A549 (cell line): ENCODE measurements around the gene P2RX3.

Experiments used
- EP300 ChIP-seq, 2 experiments: fragments of >200 bp; sonication (Bioruptor Twin); formaldehyde crosslinking; IDR thresholded peaks; 2 replicates in 1 of 2; 3 replicates in 1 of 2; pipeline ENCODE4 v1.6.1; 2016 to 2017
- HOXA7 ChIP-seq: fragments of 250-450 bp; sonication (Bioruptor Pico); IDR thresholded peaks from 2 replicates; pipeline ENCODE4 v1.5.0; 2020; ENCODE audit warnings: mild to moderate bottlenecking, moderate library complexity
- JUNB ChIP-seq: fragments of >200 bp; sonication (Bioruptor Twin); formaldehyde crosslinking; IDR thresholded peaks from 2 replicates; pipeline ENCODE4 v1.6.1; 2016
- KDM1A ChIP-seq: fragments of 200-600 bp; sonication (generic); IDR thresholded peaks from 2 replicates; pipeline ENCODE4 v1.6.1; 2016; ENCODE audit warnings: low read depth, mild to moderate bottlenecking
- MAFK ChIP-seq: fragments of 450-650 bp; IDR thresholded peaks from 2 replicates; pipeline ENCODE4 v1.6.1; 2014; ENCODE audit not compliant: partially characterized antibody
- MAX ChIP-seq: IDR thresholded peaks from 2 replicates; pipeline ENCODE4 v1.6.1; 2012
- POLR2A ChIP-seq: IDR thresholded peaks from 2 replicates; pipeline ENCODE4 v1.6.1; 2012; ENCODE audit warnings: mild to moderate bottlenecking, low read length
- RAD21 ChIP-seq, 2 experiments: fragments of >200 bp in 1 of 2; sonication (Bioruptor Twin) in 1 of 2; formaldehyde crosslinking in 1 of 2; IDR thresholded peaks in 1 of 2; conservative IDR thresholded peaks in 1 of 2; 2 replicates in 1 of 2; 3 replicates in 1 of 2; pipeline ENCODE4 v1.6.1; 2012 to 2018; ENCODE audit warnings: inconsistent platforms in 1 of 2
- RARB ChIP-seq: fragments of 250-450 bp; sonication (Bioruptor Pico); IDR thresholded peaks from 2 replicates; pipeline ENCODE4 v1.8.0; 2021; ENCODE audit warnings: mild to moderate bottlenecking, moderate library complexity
- RCOR1 ChIP-seq: fragments of 150-350 bp; IDR thresholded peaks from 2 replicates; pipeline ENCODE4 v1.6.1; 2014; ENCODE audit warnings: antibody characterized with exemption, low read length, low read depth
- REST ChIP-seq: fragments of 200-600 bp; sonication (generic); IDR thresholded peaks from 2 replicates; pipeline ENCODE4 v1.6.1; 2016; ENCODE audit warnings: antibody characterized with exemption, mild to moderate bottlenecking, moderate library complexity
- TF ChIP-seq, protein P1 (sequence below): fragments of >200 bp; sonication (Bioruptor Twin); formaldehyde crosslinking; IDR thresholded peaks from 3 replicates; pipeline ENCODE4 v1.5.1; 2016

GRCh38 chr11:57363131-57364080 is 25.3 kb downstream of the P2RX3 start:
- no peak for TF ChIP-seq RCOR1
- TF ChIP-seq, protein P1, sequence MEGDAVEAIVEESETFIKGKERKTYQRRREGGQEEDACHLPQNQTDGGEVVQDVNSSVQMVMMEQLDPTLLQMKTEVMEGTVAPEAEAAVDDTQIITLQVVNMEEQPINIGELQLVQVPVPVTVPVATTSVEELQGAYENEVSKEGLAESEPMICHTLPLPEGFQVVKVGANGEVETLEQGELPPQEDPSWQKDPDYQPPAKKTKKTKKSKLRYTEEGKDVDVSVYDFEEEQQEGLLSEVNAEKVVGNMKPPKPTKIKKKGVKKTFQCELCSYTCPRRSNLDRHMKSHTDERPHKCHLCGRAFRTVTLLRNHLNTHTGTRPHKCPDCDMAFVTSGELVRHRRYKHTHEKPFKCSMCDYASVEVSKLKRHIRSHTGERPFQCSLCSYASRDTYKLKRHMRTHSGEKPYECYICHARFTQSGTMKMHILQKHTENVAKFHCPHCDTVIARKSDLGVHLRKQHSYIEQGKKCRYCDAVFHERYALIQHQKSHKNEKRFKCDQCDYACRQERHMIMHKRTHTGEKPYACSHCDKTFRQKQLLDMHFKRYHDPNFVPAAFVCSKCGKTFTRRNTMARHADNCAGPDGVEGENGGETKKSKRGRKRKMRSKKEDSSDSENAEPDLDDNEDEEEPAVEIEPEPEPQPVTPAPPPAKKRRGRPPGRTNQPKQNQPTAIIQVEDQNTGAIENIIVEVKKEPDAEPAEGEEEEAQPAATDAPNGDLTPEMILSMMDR = no peak
- no peak for TF ChIP-seq POLR2A
- no peak for TF ChIP-seq MAFK
- TF ChIP-seq RARB (CRISPR knock-in tag) = no peak
- no peak for TF ChIP-seq REST
- no peak for TF ChIP-seq JUNB
- TF ChIP-seq RAD21 (conservative IDR thresholded peaks at IDR 0.05 in 1 of 2, IDR thresholded peaks at IDR 0.05 in 1 of 2) = no peak
- no peak for TF ChIP-seq MAX
- no peak for TF ChIP-seq EP300 (IDR thresholded peaks at IDR 0.05)
- TF ChIP-seq HOXA7 = no peak
- no peak for TF ChIP-seq KDM1A
